ENCODE results near the gene GPR156.
"Not testable (repeated sequence)": the region's sequence is repeated elsewhere in the genome, so short reads cannot be mapped to it uniquely, and the experiment has no call there.

The GPR156 gene

DNA sequence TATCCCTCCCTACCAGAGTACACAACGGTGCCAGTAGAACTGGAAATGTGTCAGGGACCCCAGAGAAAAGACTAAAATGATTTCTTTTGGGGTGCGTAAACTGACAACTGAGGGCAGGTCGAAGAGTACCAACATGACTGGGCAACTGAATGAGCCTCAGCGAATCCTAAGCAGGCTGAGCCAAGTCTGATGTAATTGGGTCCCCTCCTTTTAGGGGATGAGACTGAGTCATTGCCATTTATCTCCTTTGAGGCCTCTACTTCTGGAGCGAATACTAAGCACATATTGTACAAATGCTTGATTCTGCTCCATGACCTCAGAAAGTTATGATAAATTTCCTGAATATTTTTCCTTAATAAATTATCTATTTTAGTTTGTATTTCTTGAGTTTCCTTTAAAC lies 17.3 kb upstream of the GPR156 start:
- H3K4me1 ChIP-seq (ENCODE audit: control insufficient read depth in 5 of 5, insufficient read depth in 5 of 5, low read length in 5 of 5) = peaks cover 0 to 28% (median 10%) of the 10 kb centered on the region in 5 donors
- no peaks in the 10 kb centered on the region for H3K27me3 ChIP-seq (ENCODE audit: control insufficient read depth in 5 of 5, insufficient read depth in 4 of 5, low read length in 5 of 5)
- H3K9ac ChIP-seq (ENCODE audit: low read length in 5 of 5) = peak overlapping the region in 1 of 5 donors; percentile 29
- no peak overlapping the region for H3K4me3 ChIP-seq (ENCODE audit: low read depth in 1 of 5, low read length in 5 of 5)
- H3K36me3 ChIP-seq (ENCODE audit: control insufficient read depth in 5 of 5, insufficient read depth in 5 of 5, low read length in 5 of 5) = no peaks in the 10 kb centered on the region
- peaks cover 0 to 5% (median 0%) of the 10 kb centered on the region in 5 donors for H3K9me3 ChIP-seq (ENCODE audit: control insufficient read depth in 5 of 5, low read length in 5 of 5)
- H3K27ac ChIP-seq (ENCODE audit: low read depth, low read length) = peak overlapping the region; percentile 82

DNA sequence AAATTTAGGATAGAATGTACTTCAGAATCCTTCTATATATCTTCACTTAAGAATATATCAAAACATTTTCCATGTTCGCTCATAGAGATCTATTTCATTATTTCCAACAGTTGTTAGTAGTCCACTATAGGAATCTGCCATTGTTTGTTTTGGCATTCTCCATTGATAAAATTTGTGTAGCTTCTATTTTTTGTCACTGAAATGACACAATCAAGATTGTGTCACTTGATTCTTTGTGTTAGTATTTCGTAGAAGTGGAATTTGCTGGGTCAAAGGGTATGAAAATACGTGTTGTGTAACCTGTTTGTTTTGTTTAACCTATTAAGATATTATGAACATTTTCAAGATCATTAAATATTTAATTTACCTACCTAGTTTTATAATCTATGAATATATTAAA lies 15.9 kb upstream of the GPR156 start:
- no peak overlapping the region for H3K27ac ChIP-seq (ENCODE audit: low read depth, low read length)
- H3K27me3 ChIP-seq (ENCODE audit: control insufficient read depth in 5 of 5, insufficient read depth in 4 of 5, low read length in 5 of 5) = no peaks in the 10 kb centered on the region
- H3K9ac ChIP-seq (ENCODE audit: low read length in 5 of 5) = no peak overlapping the region
- no peak overlapping the region for H3K4me3 ChIP-seq (ENCODE audit: low read depth in 1 of 5, low read length in 5 of 5)
- H3K36me3 ChIP-seq (ENCODE audit: control insufficient read depth in 5 of 5, insufficient read depth in 5 of 5, low read length in 5 of 5) = no peaks in the 10 kb centered on the region
- H3K4me1 ChIP-seq (ENCODE audit: control insufficient read depth in 5 of 5, insufficient read depth in 5 of 5, low read length in 5 of 5) = peaks cover 0 to 28% (median 10%) of the 10 kb centered on the region in 5 donors
- H3K9me3 ChIP-seq (ENCODE audit: control insufficient read depth in 5 of 5, low read length in 5 of 5) = no peaks in the 10 kb centered on the region

DNA sequence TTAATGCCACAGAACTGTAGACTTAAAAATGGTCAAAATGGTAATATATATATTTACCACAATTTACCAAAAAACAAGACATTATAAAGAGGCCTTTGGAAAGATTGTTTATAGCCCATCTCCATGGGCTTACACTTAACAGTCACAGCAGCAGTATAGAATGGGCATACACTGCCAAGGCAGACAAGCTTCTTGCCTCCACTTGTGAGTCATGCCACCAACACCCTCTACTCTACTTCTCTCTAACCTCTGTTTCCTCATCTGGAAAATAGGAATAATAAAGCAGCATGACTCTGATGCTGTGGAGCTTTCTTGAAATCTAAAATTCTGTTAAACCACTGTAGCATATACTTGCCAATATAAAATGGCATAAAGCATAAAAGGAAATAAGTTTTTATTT lies 14.4 kb upstream of the GPR156 start:
- Histone ChIP-seq H3K4me3 (ENCODE audit: low read depth in 1 of 5, low read length in 5 of 5) (no peak overlapping the region), H3K9me3 (ENCODE audit: control insufficient read depth in 5 of 5, low read length in 5 of 5) (peaks cover 0 to 3% (median 0%) of the 10 kb centered on the region in 5 donors), H3K4me1 (ENCODE audit: control insufficient read depth in 5 of 5, insufficient read depth in 5 of 5, low read length in 5 of 5) (peaks cover 0 to 28% (median 10%) of the 10 kb centered on the region in 5 donors), H3K27me3 (ENCODE audit: control insufficient read depth in 5 of 5, insufficient read depth in 4 of 5, low read length in 5 of 5) (no peaks in the 10 kb centered on the region), H3K36me3 (ENCODE audit: control insufficient read depth in 5 of 5, insufficient read depth in 5 of 5, low read length in 5 of 5) (no peaks in the 10 kb centered on the region), H3K9ac (ENCODE audit: low read length in 5 of 5) (no peak overlapping the region), H3K27ac (ENCODE audit: low read depth, low read length) (no peak overlapping the region)

DNA sequence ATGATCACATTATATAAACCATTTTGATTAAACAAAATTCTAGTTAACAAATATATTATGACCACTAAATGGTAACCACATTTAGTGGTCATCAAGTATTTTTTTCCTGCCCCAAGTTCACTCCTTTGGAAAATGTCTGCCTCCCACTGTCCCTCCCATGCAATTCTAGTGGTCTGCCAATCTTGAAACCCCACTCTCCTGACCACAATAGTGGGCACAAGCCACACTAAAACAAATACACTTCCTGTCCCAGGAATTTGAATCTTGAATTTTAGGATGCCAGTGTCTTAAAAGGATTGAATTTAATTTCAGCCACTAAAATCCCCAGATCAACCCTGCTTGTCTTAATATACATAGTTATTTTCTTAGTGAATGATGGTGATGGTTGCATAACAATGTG lies 14.0 kb upstream of the GPR156 start:
- H3K27me3 ChIP-seq (ENCODE audit: control insufficient read depth in 5 of 5, insufficient read depth in 4 of 5, low read length in 5 of 5) = no peaks in the 10 kb centered on the region
- H3K4me3 ChIP-seq (ENCODE audit: low read depth in 1 of 5, low read length in 5 of 5) = no peak overlapping the region
- H3K9ac ChIP-seq (ENCODE audit: low read length in 5 of 5) = no peak overlapping the region
- peaks cover 0 to 28% (median 10%) of the 10 kb centered on the region in 5 donors for H3K4me1 ChIP-seq (ENCODE audit: control insufficient read depth in 5 of 5, insufficient read depth in 5 of 5, low read length in 5 of 5)
- H3K9me3 ChIP-seq (ENCODE audit: control insufficient read depth in 5 of 5, low read length in 5 of 5) = peaks cover 0 to 6% (median 2%) of the 10 kb centered on the region in 5 donors
- H3K27ac ChIP-seq (ENCODE audit: low read depth, low read length) = no peak overlapping the region
- H3K36me3 ChIP-seq (ENCODE audit: control insufficient read depth in 5 of 5, insufficient read depth in 5 of 5, low read length in 5 of 5) = no peaks in the 10 kb centered on the region

DNA sequence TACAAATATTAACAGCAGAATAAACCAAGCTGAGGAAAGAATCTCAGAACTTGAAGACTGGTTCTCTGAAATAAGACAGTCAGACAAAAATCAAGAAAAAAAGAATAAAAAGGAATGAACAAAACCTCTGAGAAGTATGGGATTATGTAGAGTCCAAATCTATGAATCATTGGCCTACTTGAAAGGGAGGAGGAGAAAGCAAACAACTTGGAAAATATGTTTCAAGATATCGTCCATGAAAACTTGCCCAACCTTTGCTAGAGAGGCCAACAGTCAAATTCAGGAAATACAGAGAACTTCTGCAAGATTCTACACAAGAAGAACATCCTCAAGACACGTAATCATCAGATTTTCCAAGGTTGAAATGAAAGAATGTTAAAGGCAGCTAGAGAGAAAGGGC lies 6.5 kb upstream of the GPR156 start:
- H3K4me1 ChIP-seq (ENCODE audit: control insufficient read depth in 5 of 5, insufficient read depth in 5 of 5, low read length in 5 of 5); H3K27me3 ChIP-seq (ENCODE audit: control insufficient read depth in 5 of 5, insufficient read depth in 4 of 5, low read length in 5 of 5); H3K4me3 ChIP-seq (ENCODE audit: low read depth in 1 of 5, low read length in 5 of 5); H3K27ac ChIP-seq (ENCODE audit: low read depth, low read length); H3K36me3 ChIP-seq (ENCODE audit: control insufficient read depth in 5 of 5, insufficient read depth in 5 of 5, low read length in 5 of 5); H3K9ac ChIP-seq (ENCODE audit: low read length in 5 of 5): not testable (repeated sequence)
- peaks cover 0 to 18% (median 6%) of the 10 kb centered on the region in 5 donors for H3K9me3 ChIP-seq (ENCODE audit: control insufficient read depth in 5 of 5, low read length in 5 of 5)

DNA sequence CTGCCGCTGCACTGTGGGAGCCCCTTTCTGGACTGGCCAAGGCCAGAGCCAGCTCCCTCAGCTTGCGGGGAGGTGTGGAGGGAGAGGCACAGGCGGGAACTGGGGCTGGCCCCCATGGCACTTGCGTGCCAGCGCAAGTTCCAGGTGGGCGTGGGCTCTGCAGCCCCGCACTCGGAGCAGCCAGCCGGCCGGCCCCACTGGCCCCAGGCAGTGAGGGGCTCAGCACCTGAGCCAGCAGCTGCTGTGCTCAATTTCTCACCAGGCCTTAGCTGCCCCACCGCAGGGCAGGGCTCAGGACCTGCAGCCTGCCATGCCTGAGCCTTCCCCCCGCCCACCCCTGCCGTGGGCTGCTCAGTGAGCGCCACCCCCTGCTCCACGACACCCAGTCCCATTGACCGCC lies 4.6 kb upstream of the GPR156 start:
- Histone ChIP-seq H3K4me3 (ENCODE audit: low read depth in 1 of 5, low read length in 5 of 5) (no peak overlapping the region), H3K4me1 (ENCODE audit: control insufficient read depth in 5 of 5, insufficient read depth in 5 of 5, low read length in 5 of 5) (peaks cover 0 to 8% (median 6%) of the 10 kb centered on the region in 5 donors), H3K27me3 (ENCODE audit: control insufficient read depth in 5 of 5, insufficient read depth in 4 of 5, low read length in 5 of 5) (peaks cover 0 to 2% (median 0%) of the 10 kb centered on the region in 5 donors), H3K27ac (ENCODE audit: low read depth, low read length) (no peak overlapping the region), H3K9me3 (ENCODE audit: control insufficient read depth in 5 of 5, low read length in 5 of 5) (peaks cover 0 to 18% (median 6%) of the 10 kb centered on the region in 5 donors), H3K36me3 (ENCODE audit: control insufficient read depth in 5 of 5, insufficient read depth in 5 of 5, low read length in 5 of 5) (no peaks in the 10 kb centered on the region), H3K9ac (ENCODE audit: low read length in 5 of 5) (no peak overlapping the region)

DNA sequence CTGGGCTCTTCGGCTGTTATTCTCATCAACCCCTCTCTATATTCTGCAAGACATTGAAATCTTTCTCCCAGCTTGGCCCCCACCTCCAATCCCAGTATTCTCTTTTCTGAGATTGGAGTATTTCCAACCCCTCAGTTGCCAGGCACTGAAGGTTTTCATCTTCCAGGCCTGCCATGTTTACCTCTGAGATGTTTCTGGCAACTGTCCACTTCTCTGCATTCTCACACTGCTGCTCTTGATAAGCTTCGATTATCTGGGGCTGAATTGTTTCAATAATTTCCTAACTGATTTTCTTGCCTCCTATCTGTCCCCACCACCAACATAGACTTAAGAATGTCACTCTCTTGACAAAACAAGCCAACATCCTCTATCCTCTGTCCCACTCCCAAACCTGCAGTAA lies 1.4 kb upstream of the GPR156 start:
- peaks cover 0 to 12% (median 7%) of the 10 kb centered on the region in 5 donors for H3K4me1 ChIP-seq (ENCODE audit: control insufficient read depth in 5 of 5, insufficient read depth in 5 of 5, low read length in 5 of 5)
- H3K27me3 ChIP-seq (ENCODE audit: control insufficient read depth in 5 of 5, insufficient read depth in 4 of 5, low read length in 5 of 5) = peaks cover 0 to 2% (median 0%) of the 10 kb centered on the region in 5 donors
- H3K9me3 ChIP-seq (ENCODE audit: control insufficient read depth in 5 of 5, low read length in 5 of 5) = no peaks in the 10 kb centered on the region

DNA sequence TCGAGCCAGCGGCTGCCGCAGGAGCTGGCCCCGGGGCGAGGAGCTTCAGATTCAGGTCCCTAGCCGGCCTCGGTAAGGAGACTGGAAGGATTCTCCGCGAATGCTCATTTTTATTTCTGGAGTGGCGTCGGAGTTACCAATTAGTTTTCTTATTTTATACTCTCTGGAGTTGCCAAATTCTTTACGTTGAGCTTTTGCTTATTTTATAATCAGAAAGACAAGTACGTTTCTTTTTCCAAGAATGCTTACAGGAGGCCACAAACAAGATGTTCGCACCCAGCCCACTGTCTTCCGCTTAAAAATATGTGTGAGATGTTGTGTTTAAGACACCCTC lies 453 bp upstream of the GPR156 start:
- Histone ChIP-seq H3K9me3 (ENCODE audit: control insufficient read depth in 5 of 5, low read length in 5 of 5) (no peaks in the 10 kb centered on the region), H3K4me3 (ENCODE audit: low read depth in 1 of 5, low read length in 5 of 5) (peak overlapping the region in 4 of 5 donors; percentile 56 to 71 (median 62)), H3K27me3 (ENCODE audit: control insufficient read depth in 5 of 5, insufficient read depth in 4 of 5, low read length in 5 of 5) (peaks cover 0 to 2% (median 0%) of the 10 kb centered on the region in 5 donors), H3K36me3 (ENCODE audit: control insufficient read depth in 5 of 5, insufficient read depth in 5 of 5, low read length in 5 of 5) (no peaks in the 10 kb centered on the region), H3K27ac (ENCODE audit: low read depth, low read length) (no peak overlapping the region), H3K9ac (ENCODE audit: low read length in 5 of 5) (peak overlapping the region in 2 of 5 donors; percentile 29 to 35), H3K4me1 (ENCODE audit: control insufficient read depth in 5 of 5, insufficient read depth in 5 of 5, low read length in 5 of 5) (peaks cover 0 to 12% (median 7%) of the 10 kb centered on the region in 5 donors)

More for the DNA sequence above, 1.4 kb upstream of the GPR156 start:
- no peak overlapping the region for H3K27ac ChIP-seq (ENCODE audit: low read depth, low read length)
- H3K9ac ChIP-seq (ENCODE audit: low read length in 5 of 5) = no peak overlapping the region
- H3K4me3 ChIP-seq (ENCODE audit: low read depth in 1 of 5, low read length in 5 of 5) = no peak overlapping the region
- H3K36me3 ChIP-seq (ENCODE audit: control insufficient read depth in 5 of 5, insufficient read depth in 5 of 5, low read length in 5 of 5) = no peaks in the 10 kb centered on the region

DNA sequence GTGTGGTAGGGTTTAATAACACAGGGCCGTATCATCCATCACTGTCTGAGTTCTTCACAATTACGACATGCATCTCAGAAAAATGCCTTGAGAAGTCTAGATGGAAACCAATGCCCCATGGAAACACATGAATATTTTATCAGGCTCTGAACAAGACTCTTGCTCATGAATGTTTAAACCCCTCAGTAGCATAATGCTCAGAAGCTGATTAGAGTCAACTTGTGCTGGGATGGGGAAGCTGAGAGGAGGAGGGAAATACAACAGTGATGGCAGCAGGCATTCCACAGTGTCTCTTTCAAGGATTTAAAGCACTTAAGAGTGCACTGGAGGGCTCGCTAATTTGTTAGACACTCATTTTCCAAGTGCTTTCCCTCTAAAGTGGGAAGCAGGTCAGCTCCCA lies 3.8 kb downstream of the GPR156 start:
- no peaks in the 10 kb centered on the region for H3K36me3 ChIP-seq (ENCODE audit: control insufficient read depth in 5 of 5, insufficient read depth in 5 of 5, low read length in 5 of 5)
- H3K4me3 ChIP-seq (ENCODE audit: low read depth in 1 of 5, low read length in 5 of 5) = no peak overlapping the region
- peaks cover 0 to 12% (median 7%) of the 10 kb centered on the region in 5 donors for H3K4me1 ChIP-seq (ENCODE audit: control insufficient read depth in 5 of 5, insufficient read depth in 5 of 5, low read length in 5 of 5)
- no peak overlapping the region for H3K27ac ChIP-seq (ENCODE audit: low read depth, low read length)
- H3K27me3 ChIP-seq (ENCODE audit: control insufficient read depth in 5 of 5, insufficient read depth in 4 of 5, low read length in 5 of 5) = peaks cover 0 to 2% (median 0%) of the 10 kb centered on the region in 5 donors
- no peak overlapping the region for H3K9ac ChIP-seq (ENCODE audit: low read length in 5 of 5)
- H3K9me3 ChIP-seq (ENCODE audit: control insufficient read depth in 5 of 5, low read length in 5 of 5) = no peaks in the 10 kb centered on the region

DNA sequence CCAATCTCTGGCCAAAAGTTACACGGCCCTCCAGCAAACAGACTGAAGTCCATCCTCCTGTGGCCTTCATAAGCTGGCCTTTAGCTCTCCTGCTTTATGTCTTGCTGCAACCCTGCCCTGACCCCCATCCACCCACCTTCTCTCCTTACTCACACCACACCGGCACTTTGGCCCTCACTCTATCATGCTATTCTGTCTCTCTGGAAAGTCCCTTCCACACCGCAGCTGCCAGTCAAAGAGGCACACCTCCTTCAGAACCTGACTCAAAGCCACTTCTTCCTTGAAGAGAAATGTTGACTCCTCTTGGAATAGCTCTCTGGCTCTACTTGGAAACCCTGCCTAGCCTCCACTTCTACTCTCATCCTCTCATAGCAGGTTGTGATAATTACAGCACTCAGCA lies 4.5 kb downstream of the GPR156 start:
- no peak overlapping the region for H3K9ac ChIP-seq (ENCODE audit: low read length in 5 of 5)
- H3K4me1 ChIP-seq (ENCODE audit: control insufficient read depth in 5 of 5, insufficient read depth in 5 of 5, low read length in 5 of 5) = peaks cover 0 to 10% (median 7%) of the 10 kb centered on the region in 5 donors
- no peaks in the 10 kb centered on the region for H3K27me3 ChIP-seq (ENCODE audit: control insufficient read depth in 5 of 5, insufficient read depth in 4 of 5, low read length in 5 of 5)
- no peak overlapping the region for H3K27ac ChIP-seq (ENCODE audit: low read depth, low read length)
- no peaks in the 10 kb centered on the region for H3K9me3 ChIP-seq (ENCODE audit: control insufficient read depth in 5 of 5, low read length in 5 of 5)
- H3K4me3 ChIP-seq (ENCODE audit: low read depth in 1 of 5, low read length in 5 of 5) = no peak overlapping the region
- H3K36me3 ChIP-seq (ENCODE audit: control insufficient read depth in 5 of 5, insufficient read depth in 5 of 5, low read length in 5 of 5) = no peaks in the 10 kb centered on the region

DNA sequence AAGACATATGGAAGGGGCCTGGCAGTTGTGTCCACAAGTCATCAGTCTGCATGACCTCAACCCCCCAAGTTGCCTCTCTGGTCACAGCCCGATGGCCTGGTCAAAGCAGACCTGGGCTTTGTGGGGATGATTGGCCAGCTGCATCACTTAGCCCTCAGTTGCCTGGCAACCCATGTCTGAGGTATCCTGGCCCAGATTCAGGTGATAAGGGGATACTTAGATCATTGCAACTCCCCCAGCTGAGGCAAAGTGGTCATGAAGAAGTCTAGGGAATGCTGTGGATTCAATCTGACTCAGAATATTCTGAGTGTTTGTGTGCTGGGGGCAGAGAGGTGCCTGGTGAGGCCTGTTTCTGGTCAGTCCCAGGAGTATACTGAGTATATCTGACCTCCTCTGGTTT lies 5.0 kb downstream of the GPR156 start:
- Histone ChIP-seq H3K36me3 (ENCODE audit: control insufficient read depth in 5 of 5, insufficient read depth in 5 of 5, low read length in 5 of 5) (no peaks in the 10 kb centered on the region), H3K4me3 (ENCODE audit: low read depth in 1 of 5, low read length in 5 of 5) (no peak overlapping the region), H3K4me1 (ENCODE audit: control insufficient read depth in 5 of 5, insufficient read depth in 5 of 5, low read length in 5 of 5) (peaks cover 0 to 6% (median 4%) of the 10 kb centered on the region in 5 donors), H3K27ac (ENCODE audit: low read depth, low read length) (no peak overlapping the region), H3K27me3 (ENCODE audit: control insufficient read depth in 5 of 5, insufficient read depth in 4 of 5, low read length in 5 of 5) (no peaks in the 10 kb centered on the region), H3K9me3 (ENCODE audit: control insufficient read depth in 5 of 5, low read length in 5 of 5) (no peaks in the 10 kb centered on the region), H3K9ac (ENCODE audit: low read length in 5 of 5) (no peak overlapping the region)
